Peyer's patch (tissue), 4 donors: ENCODE data around the gene CCDC117.

Experiments
- CTCF ChIP-seq, 6 experiments: fragments of 450-650 bp in 4 of 6; fragments of 200-600 bp in 2 of 6; sonication (generic) in 1 of 6; IDR thresholded peaks; one replicate each; pipeline ENCODE4 v1.5.1; 2017 to 2019; ENCODE audit warnings: antibody characterized with exemption in 6 of 6, mild to moderate bottlenecking in 3 of 6, moderate library complexity in 1 of 6
- POLR2A ChIP-seq, 2 donors: fragments of 450-650 bp; IDR thresholded peaks; one replicate each; pipeline ENCODE4 v1.5.1; 2017; ENCODE audit warnings: antibody characterized with exemption in 2 of 2, mild to moderate bottlenecking in 2 of 2, moderate library complexity in 2 of 2

- TF ChIP-seq CTCF (IDR thresholded peaks at IDR 0.05): no peak
- TF ChIP-seq POLR2A (IDR thresholded peaks at IDR 0.05): no peak
Observed at GRCh38 chr22:28742562-28742962, 29.9 kb upstream of the CCDC117 start.
